Measurements from ENCODE around the gene NR2C2AP.
A peak's percentile ranks its signal among the peaks of the same experiment; 100 is the strongest.

The NR2C2AP gene

GRCh38 chr19:19191768-19192077 is 11.5 kb downstream of the NR2C2AP start:
- H3K27me3 ChIP-seq (ENCODE audit: insufficient read depth, low read length) = no peaks in the 10 kb centered on the region
- H3K18ac ChIP-seq (ENCODE audit: low read length) = peak overlapping the region; percentile 63
- H2BK12ac ChIP-seq (ENCODE audit: low read length) = no peak overlapping the region
- no CpG with 5 or more reads among the region's 17 CpGs for WGBS (ENCODE audit: extremely low coverage, insufficient coverage, insufficient read length)
- H2BK120ac ChIP-seq (ENCODE audit: insufficient read depth, low read length, poor library complexity) = peak overlapping the region; percentile 20
- H3K79me1 ChIP-seq (ENCODE audit: low read length) = peaks cover 10% of the 10 kb centered on the region
- H3K4ac ChIP-seq (ENCODE audit: low read depth, low read length) = peak overlapping the region; percentile 84
- H3K4me2 ChIP-seq (ENCODE audit: low read length) = peak overlapping the region; percentile 85
- no peak overlapping the region for H3K23ac ChIP-seq (ENCODE audit: low read length)
- peaks cover 13% of the 10 kb centered on the region for H3K79me2 ChIP-seq (ENCODE audit: control insufficient read depth, insufficient read depth, low read length, poor library complexity)
- H3K4me1 ChIP-seq (ENCODE audit: control insufficient read depth in 1 of 2, insufficient read depth in 2 of 2, low read length in 2 of 2) = peaks cover 0 to 4% of the 10 kb centered on the region in 2 experiments
- peak overlapping the region; percentile 61 for H4K91ac ChIP-seq (ENCODE audit: low read depth, low read length)
- peak overlapping the region; percentile 28 for H2BK5ac ChIP-seq (ENCODE audit: low read depth, low read length, poor library complexity)
- H2AK5ac ChIP-seq (ENCODE audit: low read length) = no peak overlapping the region
- DNase-seq = no peak
- peak overlapping the region; percentile 90 for H4K12ac ChIP-seq (ENCODE audit: low read depth, low read length)
- peak overlapping the region; percentile 76 for H3K14ac ChIP-seq (ENCODE audit: low read length)
- H3K27ac ChIP-seq (ENCODE audit: low read depth, low read length) = peak overlapping the region; percentile 93
- H4K8ac ChIP-seq (ENCODE audit: low read depth, low read length) = peak overlapping the region; percentile 97
- H3K9me3 ChIP-seq (ENCODE audit: insufficient read depth, low read depth, low read length) = no peaks in the 10 kb centered on the region
- peak overlapping the region; percentile 76 for H2AFZ ChIP-seq (ENCODE audit: insufficient read depth, low read length, poor library complexity)
- peaks cover 12 to 15% of the 10 kb centered on the region in 2 experiments for H3K36me3 ChIP-seq (ENCODE audit: control insufficient read depth in 1 of 2, insufficient read depth in 2 of 2, low read length in 2 of 2)
- H3K4me3 ChIP-seq (ENCODE audit: low read depth, low read length) = peak overlapping the region; percentile 92
- H3K9ac ChIP-seq (ENCODE audit: low read length) = peak overlapping the region; percentile 92

GRCh38 chr19:19186742-19187141 is 16.5 kb downstream of the NR2C2AP start:
- Histone ChIP-seq H4K8ac (ENCODE audit: low read depth, low read length) (no peak overlapping the region), H3K9me3 (ENCODE audit: insufficient read depth, low read depth, low read length) (peaks cover 6% of the 10 kb centered on the region), H2AFZ (ENCODE audit: insufficient read depth, low read length, poor library complexity) (no peak overlapping the region), H3K36me3 (ENCODE audit: control insufficient read depth in 1 of 2, insufficient read depth in 2 of 2, low read length in 2 of 2) (peaks cover 21 to 25% of the 10 kb centered on the region in 2 experiments), H2BK120ac (ENCODE audit: insufficient read depth, low read length, poor library complexity) (no peak overlapping the region), H3K9ac (ENCODE audit: low read length) (no peak overlapping the region), H3K18ac (ENCODE audit: low read length) (no peak overlapping the region), H3K27ac (ENCODE audit: low read depth, low read length) (no peak overlapping the region), H3K4me3 (ENCODE audit: low read depth, low read length) (peak overlapping the region; percentile 19), H3K79me1 (ENCODE audit: low read length) (peaks cover 1% of the 10 kb centered on the region), H4K91ac (ENCODE audit: low read depth, low read length) (no peak overlapping the region), H3K27me3 (ENCODE audit: insufficient read depth, low read length) (no peaks in the 10 kb centered on the region), H2BK5ac (ENCODE audit: low read depth, low read length, poor library complexity) (no peak overlapping the region), H3K79me2 (ENCODE audit: control insufficient read depth, insufficient read depth, low read length, poor library complexity) (peaks cover 5% of the 10 kb centered on the region), H3K4me1 (ENCODE audit: control insufficient read depth in 1 of 2, insufficient read depth in 2 of 2, low read length in 2 of 2) (peaks cover 0 to 4% of the 10 kb centered on the region in 2 experiments), H3K4me2 (ENCODE audit: low read length) (no peak overlapping the region), H3K23ac (ENCODE audit: low read length) (no peak overlapping the region), H2BK12ac (ENCODE audit: low read length) (no peak overlapping the region), H3K4ac (ENCODE audit: low read depth, low read length) (no peak overlapping the region), H4K12ac (ENCODE audit: low read depth, low read length) (no peak overlapping the region), H2AK5ac (ENCODE audit: low read length) (no peak overlapping the region), H3K14ac (ENCODE audit: low read length) (no peak overlapping the region)
- no peak for DNase-seq
- no CpG with 5 or more reads among the region's 14 CpGs for WGBS (ENCODE audit: extremely low coverage, insufficient coverage, insufficient read length)

- Histone ChIP-seq H2BK12ac (ENCODE audit: low read length) (no peak overlapping the region), H3K4me3 (ENCODE audit: low read depth, low read length) (no peak overlapping the region), H3K4me1 (ENCODE audit: control insufficient read depth in 1 of 2, insufficient read depth in 2 of 2, low read length in 2 of 2) (peaks cover 0 to 1% of the 10 kb centered on the region in 2 experiments), H4K12ac (ENCODE audit: low read depth, low read length) (no peak overlapping the region), H3K79me1 (ENCODE audit: low read length) (no peaks in the 10 kb centered on the region), H3K23ac (ENCODE audit: low read length) (no peak overlapping the region), H3K27ac (ENCODE audit: low read depth, low read length) (no peak overlapping the region), H3K9me3 (ENCODE audit: insufficient read depth, low read depth, low read length) (peaks cover 6% of the 10 kb centered on the region), H3K9ac (ENCODE audit: low read length) (no peak overlapping the region), H3K4ac (ENCODE audit: low read depth, low read length) (no peak overlapping the region), H3K18ac (ENCODE audit: low read length) (no peak overlapping the region), H2AFZ (ENCODE audit: insufficient read depth, low read length, poor library complexity) (no peak overlapping the region), H3K79me2 (ENCODE audit: control insufficient read depth, insufficient read depth, low read length, poor library complexity) (no peaks in the 10 kb centered on the region), H3K14ac (ENCODE audit: low read length) (no peak overlapping the region), H3K27me3 (ENCODE audit: insufficient read depth, low read length) (no peaks in the 10 kb centered on the region), H4K91ac (ENCODE audit: low read depth, low read length) (no peak overlapping the region), H2BK5ac (ENCODE audit: low read depth, low read length, poor library complexity) (no peak overlapping the region), H2BK120ac (ENCODE audit: insufficient read depth, low read length, poor library complexity) (no peak overlapping the region), H2AK5ac (ENCODE audit: low read length) (no peak overlapping the region), H3K4me2 (ENCODE audit: low read length) (no peak overlapping the region), H3K36me3 (ENCODE audit: control insufficient read depth in 1 of 2, insufficient read depth in 2 of 2, low read length in 2 of 2) (peaks cover 25 to 26% of the 10 kb centered on the region in 2 experiments), H4K8ac (ENCODE audit: low read depth, low read length) (no peak overlapping the region)
- WGBS (ENCODE audit: extremely low coverage, insufficient coverage, insufficient read length) = no CpG with 5 or more reads among the region's 9 CpGs
- DNase-seq = peak; percentile 47 to 82
Observed at GRCh38 chr19:19185853-19186740, 17.1 kb downstream of the NR2C2AP start.

- H2AFZ ChIP-seq (ENCODE audit: insufficient read depth, low read length, poor library complexity) = no peak overlapping the region
- H2BK5ac ChIP-seq (ENCODE audit: low read depth, low read length, poor library complexity) = no peak overlapping the region
- H2BK12ac ChIP-seq (ENCODE audit: low read length) = no peak overlapping the region
- H3K4me3 ChIP-seq (ENCODE audit: low read depth, low read length) = no peak overlapping the region
- H3K79me1 ChIP-seq (ENCODE audit: low read length) = no peaks in the 10 kb centered on the region
- no peak overlapping the region for H4K12ac ChIP-seq (ENCODE audit: low read depth, low read length)
- no peaks in the 10 kb centered on the region for H3K27me3 ChIP-seq (ENCODE audit: insufficient read depth, low read length)
- no peak overlapping the region for H3K4me2 ChIP-seq (ENCODE audit: low read length)
- H3K9ac ChIP-seq (ENCODE audit: low read length) = no peak overlapping the region
- WGBS (ENCODE audit: extremely low coverage, insufficient coverage, insufficient read length) = no CpG with 5 or more reads among the region's 9 CpGs
- no peak overlapping the region for H3K4ac ChIP-seq (ENCODE audit: low read depth, low read length)
- no peak overlapping the region for H2BK120ac ChIP-seq (ENCODE audit: insufficient read depth, low read length, poor library complexity)
- H3K4me1 ChIP-seq (ENCODE audit: control insufficient read depth in 1 of 2, insufficient read depth in 2 of 2, low read length in 2 of 2) = no peaks in the 10 kb centered on the region
- H3K9me3 ChIP-seq (ENCODE audit: insufficient read depth, low read depth, low read length) = peaks cover 6% of the 10 kb centered on the region
- H3K14ac ChIP-seq (ENCODE audit: low read length) = no peak overlapping the region
- H3K36me3 ChIP-seq (ENCODE audit: control insufficient read depth in 1 of 2, insufficient read depth in 2 of 2, low read length in 2 of 2) = peaks cover 28 to 32% of the 10 kb centered on the region in 2 experiments
- H3K23ac ChIP-seq (ENCODE audit: low read length) = no peak overlapping the region
- H3K18ac ChIP-seq (ENCODE audit: low read length) = no peak overlapping the region
- DNase-seq = no peak
- no peaks in the 10 kb centered on the region for H3K79me2 ChIP-seq (ENCODE audit: control insufficient read depth, insufficient read depth, low read length, poor library complexity)
- H4K8ac ChIP-seq (ENCODE audit: low read depth, low read length) = no peak overlapping the region
- H3K27ac ChIP-seq (ENCODE audit: low read depth, low read length) = no peak overlapping the region
- no peak overlapping the region for H4K91ac ChIP-seq (ENCODE audit: low read depth, low read length)
- H2AK5ac ChIP-seq (ENCODE audit: low read length) = no peak overlapping the region
Observed at GRCh38 chr19:19181488-19181998, 21.7 kb downstream of the NR2C2AP start.

Measured in trophoblast cell (in vitro differentiated cells and primary cell).